ENCODE data around the gene PFDN5.

GRCh38 chr12:53333845-53334244, 38.5 kb downstream of the PFDN5 start:
- TF ChIP-seq EZH2 (IDR thresholded peaks at IDR 0.05; ENCODE audit: low read length, unreplicated experiment) = no peak
- no peak for TF ChIP-seq CTCF (conservative IDR thresholded peaks at IDR 0.05; ENCODE audit: low read depth, low read length)

All from PC-3 (cell line).